GM10266 (cell line): ENCODE measurements around the gene KIAA0825.

Experiments
- DNase-seq: peaks from one replicate; pipeline ENCODE4 v3.0.0; 2012; ENCODE audit errors: extremely low spot score
- TF ChIP-seq, protein P1 (sequence below): IDR thresholded peaks from 2 replicates; pipeline ENCODE4 v1.5.1; 2012; ENCODE audit warnings: mild to moderate bottlenecking, low read depth; ENCODE audit not compliant: control insufficient read depth, insufficient read depth; ENCODE audit errors: missing control alignments

Gene KIAA0825

DNA sequence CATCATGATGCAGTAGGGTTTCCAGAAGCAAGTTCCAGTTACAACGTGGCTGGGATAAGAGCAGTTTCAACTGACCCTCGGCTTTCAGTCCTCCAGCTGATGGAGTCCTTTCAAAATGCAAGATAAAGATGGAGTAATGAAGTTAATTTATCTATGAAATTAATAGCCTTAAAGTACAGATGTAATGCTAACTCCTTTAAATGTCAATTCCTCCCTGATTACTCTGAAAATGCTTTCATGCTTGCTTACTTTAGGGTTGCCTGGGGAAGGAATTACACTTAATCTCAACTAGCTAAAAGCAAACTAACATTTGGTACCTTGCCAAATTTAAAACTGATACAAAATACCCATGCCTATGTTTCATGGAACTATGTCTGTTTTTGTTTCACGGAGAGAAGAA is 178.4 kb downstream of the KIAA0825 start:
- TF ChIP-seq, protein P1, sequence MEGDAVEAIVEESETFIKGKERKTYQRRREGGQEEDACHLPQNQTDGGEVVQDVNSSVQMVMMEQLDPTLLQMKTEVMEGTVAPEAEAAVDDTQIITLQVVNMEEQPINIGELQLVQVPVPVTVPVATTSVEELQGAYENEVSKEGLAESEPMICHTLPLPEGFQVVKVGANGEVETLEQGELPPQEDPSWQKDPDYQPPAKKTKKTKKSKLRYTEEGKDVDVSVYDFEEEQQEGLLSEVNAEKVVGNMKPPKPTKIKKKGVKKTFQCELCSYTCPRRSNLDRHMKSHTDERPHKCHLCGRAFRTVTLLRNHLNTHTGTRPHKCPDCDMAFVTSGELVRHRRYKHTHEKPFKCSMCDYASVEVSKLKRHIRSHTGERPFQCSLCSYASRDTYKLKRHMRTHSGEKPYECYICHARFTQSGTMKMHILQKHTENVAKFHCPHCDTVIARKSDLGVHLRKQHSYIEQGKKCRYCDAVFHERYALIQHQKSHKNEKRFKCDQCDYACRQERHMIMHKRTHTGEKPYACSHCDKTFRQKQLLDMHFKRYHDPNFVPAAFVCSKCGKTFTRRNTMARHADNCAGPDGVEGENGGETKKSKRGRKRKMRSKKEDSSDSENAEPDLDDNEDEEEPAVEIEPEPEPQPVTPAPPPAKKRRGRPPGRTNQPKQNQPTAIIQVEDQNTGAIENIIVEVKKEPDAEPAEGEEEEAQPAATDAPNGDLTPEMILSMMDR, result no peak
- no peak for DNase-seq

DNA sequence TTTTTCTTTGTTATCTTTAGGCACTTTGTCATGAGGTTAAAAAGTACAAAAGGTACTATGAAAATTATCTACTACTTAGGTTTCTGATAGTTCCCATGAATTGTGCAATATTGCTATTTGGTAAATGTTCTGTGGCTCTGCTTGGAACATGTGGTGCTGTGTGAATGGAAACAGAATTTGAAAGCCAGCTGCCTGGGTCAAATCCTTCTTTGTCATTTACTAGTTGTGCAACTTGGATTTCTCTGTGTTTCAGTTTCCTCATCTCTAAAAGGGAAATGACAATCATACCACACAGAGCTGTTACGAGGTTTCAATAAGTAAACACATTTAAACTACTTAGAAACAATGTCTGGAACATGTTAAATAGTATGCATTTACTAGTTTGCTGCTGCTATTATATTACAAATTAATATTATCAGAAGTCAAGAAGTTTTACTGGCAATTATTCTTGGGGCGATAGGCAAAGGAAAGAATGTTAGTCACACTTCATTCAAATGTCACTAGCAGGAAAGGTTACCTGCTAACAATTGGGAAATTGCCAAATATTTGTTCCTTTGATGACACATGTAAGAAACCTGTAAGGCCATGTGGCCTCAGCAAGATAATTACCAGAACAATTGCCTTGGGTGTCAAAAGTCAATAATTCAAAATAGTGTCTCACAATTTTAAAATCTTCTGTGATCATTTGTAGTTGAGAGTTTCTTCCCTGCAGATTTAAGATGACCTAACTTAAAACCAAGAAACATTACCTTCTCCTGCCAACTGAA is 184.8 kb downstream of the KIAA0825 start:
- TF ChIP-seq, protein P1, result no peak
- no peak for DNase-seq

DNA sequence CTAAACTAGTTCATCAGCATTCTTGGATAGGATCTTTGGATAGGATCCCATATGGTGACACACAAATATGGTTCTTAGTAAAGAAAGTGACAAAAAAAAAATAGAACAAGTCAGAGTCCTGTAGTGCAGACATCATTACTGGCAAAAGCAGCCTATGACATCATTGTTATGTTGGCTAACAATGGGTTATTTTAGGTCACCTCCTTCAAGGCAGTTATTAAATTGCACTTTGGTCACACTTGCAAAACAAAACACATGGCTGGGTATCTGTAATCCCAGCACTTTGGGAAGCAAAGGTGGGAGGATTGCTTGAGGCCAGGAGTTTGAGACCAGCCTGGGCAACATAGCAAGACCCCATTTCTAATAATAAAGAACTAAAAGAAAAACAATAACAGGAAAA is 185.9 kb downstream of the KIAA0825 start:
- no peak for DNase-seq
- TF ChIP-seq, protein P1, result no peak

DNA sequence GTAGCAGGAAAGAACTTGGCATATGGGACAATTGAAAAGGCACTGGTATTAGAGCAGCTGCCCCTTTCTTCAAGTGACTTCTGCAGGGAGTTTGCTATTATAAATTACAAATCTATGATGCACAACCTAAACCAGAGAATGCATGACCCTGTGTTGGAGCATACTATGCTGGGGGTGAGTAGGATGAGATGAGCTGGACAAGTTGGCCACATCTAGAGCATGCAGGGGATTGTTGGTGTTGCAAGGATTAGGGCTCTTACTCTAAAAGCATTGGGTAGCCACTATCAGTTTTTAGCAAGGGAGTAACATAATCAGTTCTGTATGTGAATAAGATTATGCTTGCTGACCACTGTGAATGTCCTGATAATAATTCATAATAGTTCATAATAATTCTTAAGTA is 186.7 kb downstream of the KIAA0825 start:
- no peak for DNase-seq
- TF ChIP-seq, protein P1, result no peak

DNA sequence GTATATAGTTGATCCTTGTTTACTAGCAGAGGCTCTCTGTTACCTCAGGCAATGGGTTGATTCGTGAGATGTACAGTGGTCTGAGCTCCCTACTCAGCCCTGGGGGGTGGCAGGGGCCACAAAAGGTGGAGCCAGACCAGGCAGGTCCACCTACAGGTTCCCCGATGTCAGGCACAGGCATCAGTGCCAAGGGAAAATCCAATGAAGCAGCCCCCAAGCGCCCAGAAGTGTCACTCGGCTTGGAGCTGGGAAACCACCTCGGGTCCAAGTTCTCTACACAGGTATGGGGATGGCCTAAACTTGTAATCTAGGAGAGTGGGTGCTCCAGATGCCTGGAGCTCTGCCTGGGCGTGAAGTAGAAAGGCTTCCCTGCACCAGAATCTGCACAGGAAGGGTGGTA is 188.8 kb downstream of the KIAA0825 start:
- DNase-seq, result no peak
- TF ChIP-seq, protein P1, result no peak

DNA sequence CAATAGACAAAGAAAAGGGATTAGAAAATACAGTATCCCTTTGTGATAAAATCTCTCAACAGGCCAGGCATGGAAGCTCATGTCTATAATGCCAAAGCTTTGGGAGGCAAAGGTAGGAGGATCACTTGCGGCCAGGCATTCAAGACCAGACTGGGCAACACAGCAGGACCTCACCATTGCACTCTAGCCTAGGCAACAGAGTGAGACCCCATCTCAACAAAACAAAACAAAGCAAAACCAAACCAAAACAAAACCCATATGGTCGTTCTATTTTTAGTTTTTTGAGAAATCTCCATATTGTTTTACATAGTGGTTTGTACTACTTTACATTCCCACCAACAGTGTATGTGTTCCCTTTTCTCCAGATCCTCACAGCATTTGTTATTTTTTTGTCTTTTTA is 193.0 kb downstream of the KIAA0825 start:
- TF ChIP-seq, protein P1, result no peak
- no peak for DNase-seq

DNA sequence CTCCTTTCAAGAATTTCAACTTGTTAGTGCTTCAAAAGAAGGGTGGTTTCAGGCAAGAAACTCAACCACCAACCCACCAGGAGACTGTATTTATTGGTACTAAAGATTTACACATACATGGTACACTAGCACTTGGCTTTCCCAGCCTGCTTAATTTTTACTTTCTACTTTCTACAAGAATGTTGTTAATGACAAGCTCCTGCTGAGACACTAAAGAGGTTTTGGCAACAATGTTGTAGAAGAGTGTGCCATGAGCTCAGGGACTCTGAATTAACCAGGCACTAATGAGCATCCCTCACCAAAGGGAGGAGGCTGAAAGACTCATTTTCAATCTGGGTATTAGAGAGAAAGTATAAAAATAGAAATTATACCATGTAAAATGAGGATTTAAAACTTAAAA is 195.0 kb downstream of the KIAA0825 start:
- no peak for DNase-seq
- TF ChIP-seq, protein P1, result no peak
